GM19043 (cell line): ENCODE data around the gene KLF6.

Experiments used
- ATAC-seq: cut with Tn5 transposase; IDR thresholded peaks from one replicate; pipeline ENCODE4 v1.9.1; 2021; ENCODE audit warnings: low read depth; ENCODE audit not compliant: unreplicated experiment

The KLF6 gene

GRCh38 chr10:3812141-3812540 lies 27.1 kb upstream of the KLF6 start:
- no peak for ATAC-seq

GRCh38 chr10:3811291-3811870 lies 26.4 kb upstream of the KLF6 start:
- peak; percentile 84 for ATAC-seq

GRCh38 chr10:3808689-3809199 lies 23.7 kb upstream of the KLF6 start:
- no peak for ATAC-seq

GRCh38 chr10:3807928-3808496 lies 23.0 kb upstream of the KLF6 start:
- ATAC-seq, result no peak

GRCh38 chr10:3807211-3807927 lies 22.4 kb upstream of the KLF6 start:
- ATAC-seq, result no peak

GRCh38 chr10:3806603-3807002 lies 21.6 kb upstream of the KLF6 start:
- ATAC-seq, result no peak

- peak; percentile 40 for ATAC-seq
Measured at GRCh38 chr10:3805791-3806461, 20.9 kb upstream of the KLF6 start.

- peak; percentile 35 for ATAC-seq
Measured at GRCh38 chr10:3805201-3805790, 20.3 kb upstream of the KLF6 start.

- ATAC-seq, result no peak
Measured at GRCh38 chr10:3803927-3804741, 19.1 kb upstream of the KLF6 start.

- no peak for ATAC-seq
Measured at GRCh38 chr10:3803295-3803926, 18.4 kb upstream of the KLF6 start.

- no peak for ATAC-seq
Measured at GRCh38 chr10:3802526-3803265, 17.7 kb upstream of the KLF6 start.

GRCh38 chr10:3801558-3802192 lies 16.7 kb upstream of the KLF6 start:
- no peak for ATAC-seq

GRCh38 chr10:3800586-3800985 lies 15.6 kb upstream of the KLF6 start:
- no peak for ATAC-seq

- ATAC-seq, result no peak
Measured at GRCh38 chr10:3797750-3798149, 12.7 kb upstream of the KLF6 start.

GRCh38 chr10:3793553-3793952 lies 8.5 kb upstream of the KLF6 start:
- no peak for ATAC-seq

- no peak for ATAC-seq
Measured at GRCh38 chr10:3792710-3793219, 7.8 kb upstream of the KLF6 start.

GRCh38 chr10:3791974-3792633 lies 7.1 kb upstream of the KLF6 start:
- no peak for ATAC-seq

GRCh38 chr10:3790858-3791257 lies 5.8 kb upstream of the KLF6 start:
- ATAC-seq, result no peak
